Esophagus muscularis mucosa (tissue), 3 donors: Measurements from ENCODE around the gene CACNA1E.

Experiments
- CTCF ChIP-seq, 3 experiments: fragments of 200-600 bp in 2 of 3; fragments of 450-650 bp in 1 of 3; sonication (generic) in 2 of 3; IDR thresholded peaks; one replicate each; pipeline ENCODE4 v1.5.1; 2017 to 2019; ENCODE audit warnings: antibody characterized with exemption in 3 of 3, mild to moderate bottlenecking in 2 of 3, moderate library complexity in 1 of 3
- EP300 ChIP-seq: sonication (generic); formaldehyde crosslinking; IDR thresholded peaks from one replicate; pipeline ENCODE4 v1.6.1; 2017; ENCODE audit warnings: antibody characterized with exemption

GRCh38 chr1:181451661-181452230 lies 31.6 kb upstream of the CACNA1E start:
- no peak for TF ChIP-seq CTCF (IDR thresholded peaks at IDR 0.05)
- TF ChIP-seq EP300, result no peak
